ENCODE results near the gene PRTFDC1.

DNA sequence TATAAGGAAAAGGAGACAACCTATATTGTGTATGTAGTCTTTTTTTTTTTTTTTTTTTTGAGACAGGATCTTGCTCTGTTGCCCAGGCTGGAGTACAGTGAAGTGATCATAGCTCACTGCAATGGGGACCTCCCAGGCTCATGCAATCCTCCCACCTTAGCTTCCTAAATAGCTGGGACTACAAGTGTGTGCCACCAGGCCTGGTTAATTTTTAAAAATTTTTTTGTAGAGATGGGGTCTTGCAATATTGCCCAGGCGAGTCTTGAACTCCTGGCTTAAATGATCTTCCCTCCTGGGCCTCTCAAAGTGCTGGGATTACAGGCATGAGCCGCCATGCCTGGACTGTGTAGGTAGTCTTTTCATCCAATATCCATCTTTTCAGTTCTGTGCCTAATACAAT is 150.0 kb downstream of the PRTFDC1 start:
- TF ChIP-seq, protein P1, sequence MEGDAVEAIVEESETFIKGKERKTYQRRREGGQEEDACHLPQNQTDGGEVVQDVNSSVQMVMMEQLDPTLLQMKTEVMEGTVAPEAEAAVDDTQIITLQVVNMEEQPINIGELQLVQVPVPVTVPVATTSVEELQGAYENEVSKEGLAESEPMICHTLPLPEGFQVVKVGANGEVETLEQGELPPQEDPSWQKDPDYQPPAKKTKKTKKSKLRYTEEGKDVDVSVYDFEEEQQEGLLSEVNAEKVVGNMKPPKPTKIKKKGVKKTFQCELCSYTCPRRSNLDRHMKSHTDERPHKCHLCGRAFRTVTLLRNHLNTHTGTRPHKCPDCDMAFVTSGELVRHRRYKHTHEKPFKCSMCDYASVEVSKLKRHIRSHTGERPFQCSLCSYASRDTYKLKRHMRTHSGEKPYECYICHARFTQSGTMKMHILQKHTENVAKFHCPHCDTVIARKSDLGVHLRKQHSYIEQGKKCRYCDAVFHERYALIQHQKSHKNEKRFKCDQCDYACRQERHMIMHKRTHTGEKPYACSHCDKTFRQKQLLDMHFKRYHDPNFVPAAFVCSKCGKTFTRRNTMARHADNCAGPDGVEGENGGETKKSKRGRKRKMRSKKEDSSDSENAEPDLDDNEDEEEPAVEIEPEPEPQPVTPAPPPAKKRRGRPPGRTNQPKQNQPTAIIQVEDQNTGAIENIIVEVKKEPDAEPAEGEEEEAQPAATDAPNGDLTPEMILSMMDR (IDR thresholded peaks at IDR 0.05) = no peak
- TF ChIP-seq POLR2A (IDR thresholded peaks at IDR 0.05) = no peak

All from esophagus squamous epithelium (tissue), 4 donors.